ENCODE results near the gene PEAR1. TPM values are rescaled to one million over a fixed set of nuclear protein-coding genes. Genes with fewer than 3 reads are reported as not detected.

PEAR1 gene
- total RNA-seq, 3 donors from 2014 or later, result 4.0 to 15.1 (median 6.2) TPM

- intact Hi-C loops (cut with DNase I; ENCODE audit: low total_unique reads), result no loop called here
- no peaks in the 10 kb centered on the region for H3K4me1 ChIP-seq
- no peak for DNase-seq (ENCODE audit: low spot score in 2 of 2)
- H3K36me3 ChIP-seq, result peaks cover 14% of the 10 kb centered on the region
- TF ChIP-seq CTCF (IDR thresholded peaks at IDR 0.05) (no peak), POLR2AphosphoS5 (IDR thresholded peaks at IDR 0.05) (no peak), POLR2A (IDR thresholded peaks at IDR 0.05) (no peak)
- H3K4me3 ChIP-seq, result no peak overlapping the region
- no peak overlapping the region for H3K27ac ChIP-seq
- H3K9me3 ChIP-seq, result no peaks in the 10 kb centered on the region
- H3K27me3 ChIP-seq, result no peaks in the 10 kb centered on the region
Measured at GRCh38 chr1:156945881-156946661, 52.6 kb downstream of the PEAR1 start.

- H3K4me1 ChIP-seq, result no peaks in the 10 kb centered on the region
- H3K36me3 ChIP-seq, result peaks cover 18% of the 10 kb centered on the region
- DNase-seq (ENCODE audit: low spot score in 2 of 2), result no peak
- no peaks in the 10 kb centered on the region for H3K9me3 ChIP-seq
- H3K27ac ChIP-seq, result no peak overlapping the region
- no peaks in the 10 kb centered on the region for H3K27me3 ChIP-seq
- H3K4me3 ChIP-seq, result no peak overlapping the region
- TF ChIP-seq POLR2AphosphoS5 (IDR thresholded peaks at IDR 0.05), result no peak
- TF ChIP-seq POLR2A (IDR thresholded peaks at IDR 0.05), result no peak
- TF ChIP-seq CTCF (IDR thresholded peaks at IDR 0.05), result no peak
- intact Hi-C loops (cut with DNase I; ENCODE audit: low total_unique reads), result no loop called here
Measured at GRCh38 chr1:156947127-156947526, 53.6 kb downstream of the PEAR1 start.

- DNase-seq (ENCODE audit: low spot score in 2 of 2), result no peak
- H3K4me3 ChIP-seq, result no peak overlapping the region
- peaks cover 19% of the 10 kb centered on the region for H3K36me3 ChIP-seq
- no peaks in the 10 kb centered on the region for H3K4me1 ChIP-seq
- no peak overlapping the region for H3K27ac ChIP-seq
- TF ChIP-seq CTCF (IDR thresholded peaks at IDR 0.05) (no peak), POLR2A (IDR thresholded peaks at IDR 0.05) (no peak), POLR2AphosphoS5 (IDR thresholded peaks at IDR 0.05) (no peak)
- no peaks in the 10 kb centered on the region for H3K27me3 ChIP-seq
- intact Hi-C loops (cut with DNase I; ENCODE audit: low total_unique reads), result no loop called here
- H3K9me3 ChIP-seq, result no peaks in the 10 kb centered on the region
Measured at GRCh38 chr1:156947818-156948525, 54.5 kb downstream of the PEAR1 start.

- Histone ChIP-seq H3K27me3 (no peaks in the 10 kb centered on the region), H3K36me3 (peaks cover 19% of the 10 kb centered on the region), H3K9me3 (no peaks in the 10 kb centered on the region), H3K27ac (no peak overlapping the region), H3K4me3 (no peak overlapping the region), H3K4me1 (no peaks in the 10 kb centered on the region)
- intact Hi-C loops (cut with DNase I; ENCODE audit: low total_unique reads), result no loop called here
- no peak for TF ChIP-seq CTCF (IDR thresholded peaks at IDR 0.05)
- TF ChIP-seq POLR2A (IDR thresholded peaks at IDR 0.05), result no peak
- no peak for TF ChIP-seq POLR2AphosphoS5 (IDR thresholded peaks at IDR 0.05)
- DNase-seq (ENCODE audit: low spot score in 2 of 2), result no peak
Measured at GRCh38 chr1:156948708-156949107, 55.2 kb downstream of the PEAR1 start.

- no peak for DNase-seq (ENCODE audit: low spot score in 2 of 2)
- Histone ChIP-seq H3K4me1 (no peaks in the 10 kb centered on the region), H3K4me3 (no peak overlapping the region), H3K27me3 (no peaks in the 10 kb centered on the region), H3K27ac (no peak overlapping the region), H3K36me3 (peaks cover 19% of the 10 kb centered on the region), H3K9me3 (no peaks in the 10 kb centered on the region)
- no peak for TF ChIP-seq POLR2AphosphoS5 (IDR thresholded peaks at IDR 0.05)
- TF ChIP-seq CTCF (IDR thresholded peaks at IDR 0.05), result no peak
- no peak for TF ChIP-seq POLR2A (IDR thresholded peaks at IDR 0.05)
- intact Hi-C loops (cut with DNase I; ENCODE audit: low total_unique reads), result no loop called here
Measured at GRCh38 chr1:156949127-156949526, 55.6 kb downstream of the PEAR1 start.
